ENCODE data around the gene NUDT16L1. TPM values are rescaled to one million over a fixed set of nuclear protein-coding genes. Genes with fewer than 3 reads are reported as not detected.

NUDT16L1 gene
- total RNA-seq, 1 experiment from 2014 or later, result 63.5 TPM

GRCh38 chr16:4691666-4692412, 1.5 kb upstream of the NUDT16L1 start:
- no peaks in the 10 kb centered on the region for H3K27me3 ChIP-seq (replicated peaks)
- H3K4me3 ChIP-seq, result no peak overlapping the region
- no peak overlapping the region for H3K27ac ChIP-seq
- H3K4me1 ChIP-seq (replicated peaks), result peaks cover 14% of the 10 kb centered on the region
- no peak for DNase-seq (ENCODE audit: low read depth in 1 of 2, low spot score in 2 of 2)
- peaks cover 49% of the 10 kb centered on the region for H3K36me3 ChIP-seq
- no peaks in the 10 kb centered on the region for H3K9me3 ChIP-seq (replicated peaks)

- DNase-seq (ENCODE audit: low read depth in 1 of 2, low spot score in 2 of 2), result no peak
- no peaks in the 10 kb centered on the region for H3K27me3 ChIP-seq (replicated peaks)
- H3K27ac ChIP-seq, result no peak overlapping the region
- peaks cover 51% of the 10 kb centered on the region for H3K36me3 ChIP-seq
- H3K4me1 ChIP-seq (replicated peaks), result peaks cover 14% of the 10 kb centered on the region
- no peaks in the 10 kb centered on the region for H3K9me3 ChIP-seq (replicated peaks)
- H3K4me3 ChIP-seq, result peak overlapping the region; percentile 91
Measured at GRCh38 chr16:4692460-4693295, 684 bp upstream of the NUDT16L1 start.

GRCh38 chr16:4693956-4694641, 737 bp downstream of the NUDT16L1 start:
- H3K9me3 ChIP-seq (replicated peaks), result no peaks in the 10 kb centered on the region
- H3K27ac ChIP-seq, result peak overlapping the region; percentile 10; the same call in 1 of the 2 replicates
- DNase-seq (ENCODE audit: low read depth in 1 of 2, low spot score in 2 of 2), result peak; percentile 16 to 46
- peaks cover 14% of the 10 kb centered on the region for H3K4me1 ChIP-seq (replicated peaks)
- H3K27me3 ChIP-seq (replicated peaks), result no peaks in the 10 kb centered on the region
- H3K36me3 ChIP-seq, result peaks cover 52% of the 10 kb centered on the region
- peak overlapping the region; percentile 91 for H3K4me3 ChIP-seq

- H3K9me3 ChIP-seq (replicated peaks), result no peaks in the 10 kb centered on the region
- DNase-seq (ENCODE audit: low read depth in 1 of 2, low spot score in 2 of 2), result no peak
- peak overlapping the region; percentile 91 for H3K4me3 ChIP-seq
- H3K27me3 ChIP-seq (replicated peaks), result no peaks in the 10 kb centered on the region
- H3K27ac ChIP-seq, result no peak overlapping the region
- peaks cover 14% of the 10 kb centered on the region for H3K4me1 ChIP-seq (replicated peaks)
- peaks cover 56% of the 10 kb centered on the region for H3K36me3 ChIP-seq
Measured at GRCh38 chr16:4694642-4695451, 1.5 kb downstream of the NUDT16L1 start.

- H3K4me1 ChIP-seq (replicated peaks), result peaks cover 14% of the 10 kb centered on the region
- no peak overlapping the region for H3K27ac ChIP-seq
- H3K4me3 ChIP-seq, result no peak overlapping the region
- H3K36me3 ChIP-seq, result peaks cover 64% of the 10 kb centered on the region
- H3K9me3 ChIP-seq (replicated peaks), result no peaks in the 10 kb centered on the region
- DNase-seq (ENCODE audit: low read depth in 1 of 2, low spot score in 2 of 2), result no peak
- no peaks in the 10 kb centered on the region for H3K27me3 ChIP-seq (replicated peaks)
Measured at GRCh38 chr16:4695473-4696171, 2.3 kb downstream of the NUDT16L1 start.

GRCh38 chr16:4696172-4696904, 3.0 kb downstream of the NUDT16L1 start:
- H3K4me1 ChIP-seq (replicated peaks), result peaks cover 14% of the 10 kb centered on the region
- peaks cover 70% of the 10 kb centered on the region for H3K36me3 ChIP-seq
- H3K9me3 ChIP-seq (replicated peaks), result no peaks in the 10 kb centered on the region
- DNase-seq (ENCODE audit: low read depth in 1 of 2, low spot score in 2 of 2), result no peak
- no peak overlapping the region for H3K27ac ChIP-seq
- no peak overlapping the region for H3K4me3 ChIP-seq
- no peaks in the 10 kb centered on the region for H3K27me3 ChIP-seq (replicated peaks)

GRCh38 chr16:4696905-4697847, 3.8 kb downstream of the NUDT16L1 start:
- no peak for DNase-seq (ENCODE audit: low read depth in 1 of 2, low spot score in 2 of 2)
- H3K9me3 ChIP-seq (replicated peaks), result no peaks in the 10 kb centered on the region
- H3K4me3 ChIP-seq, result no peak overlapping the region
- no peaks in the 10 kb centered on the region for H3K27me3 ChIP-seq (replicated peaks)
- no peak overlapping the region for H3K27ac ChIP-seq
- peaks cover 78% of the 10 kb centered on the region for H3K36me3 ChIP-seq
- peaks cover 14% of the 10 kb centered on the region for H3K4me1 ChIP-seq (replicated peaks)

- Histone ChIP-seq H3K27me3 (replicated peaks) (no peaks in the 10 kb centered on the region), H3K36me3 (peaks cover 80% of the 10 kb centered on the region), H3K9me3 (replicated peaks) (no peaks in the 10 kb centered on the region), H3K4me3 (no peak overlapping the region), H3K27ac (no peak overlapping the region), H3K4me1 (replicated peaks) (peaks cover 8% of the 10 kb centered on the region)
- DNase-seq (ENCODE audit: low read depth in 1 of 2, low spot score in 2 of 2), result no peak
Measured at GRCh38 chr16:4697848-4698291, 4.5 kb downstream of the NUDT16L1 start.

- no peaks in the 10 kb centered on the region for H3K27me3 ChIP-seq (replicated peaks)
- peaks cover 80% of the 10 kb centered on the region for H3K36me3 ChIP-seq
- no peak overlapping the region for H3K4me3 ChIP-seq
- no peaks in the 10 kb centered on the region for H3K9me3 ChIP-seq (replicated peaks)
- no peak overlapping the region for H3K27ac ChIP-seq
- peaks cover 4% of the 10 kb centered on the region for H3K4me1 ChIP-seq (replicated peaks)
- no peak for DNase-seq (ENCODE audit: low read depth in 1 of 2, low spot score in 2 of 2)
Measured at GRCh38 chr16:4698321-4699045, 5.1 kb downstream of the NUDT16L1 start.

GRCh38 chr16:4699046-4699556, 5.7 kb downstream of the NUDT16L1 start:
- Histone ChIP-seq H3K4me3 (no peak overlapping the region), H3K27ac (no peak overlapping the region), H3K9me3 (replicated peaks) (no peaks in the 10 kb centered on the region), H3K36me3 (peaks cover 74% of the 10 kb centered on the region), H3K4me1 (replicated peaks) (peaks cover 4% of the 10 kb centered on the region), H3K27me3 (replicated peaks) (no peaks in the 10 kb centered on the region)
- no peak for DNase-seq (ENCODE audit: low read depth in 1 of 2, low spot score in 2 of 2)

Measured in SJSA1 (cell line).